Aorta (tissue), 5 donors: ENCODE results near the gene UGT2B15. TPM values are rescaled to one million over a fixed set of nuclear protein-coding genes. Genes with fewer than 3 reads are reported as not detected.
"Not testable (repeated sequence)": the region's sequence is repeated elsewhere in the genome, so short reads cannot be mapped to it uniquely, and the experiment has no call there.

Source experiments
- ATAC-seq: fragments of 200-7000 bp; cut with Tn5 transposase; one replicate; pipeline ENCODE4 v1.9.1; 2022; ENCODE audit warnings: moderate library complexity; ENCODE audit not compliant: low FRiP score
- DNase-seq, 2 donors: peaks; one replicate each; pipeline ENCODE4 v3.0.0-alpha.2; 2020
- H3K27ac ChIP-seq, 2 donors: one replicate each; pipeline ENCODE4 v1.5.1; 2013; ENCODE audit warnings: low read length in 2 of 2, mild to moderate bottlenecking in 2 of 2, moderate library complexity in 2 of 2, control low read depth in 1 of 2, inconsistent platforms in 1 of 2, low read depth in 1 of 2
- H3K27me3 ChIP-seq, 2 donors: one replicate each; pipeline ENCODE4 v1.6.1; 2013; ENCODE audit warnings: control low read depth in 1 of 2, low read length in 1 of 2, mild to moderate bottlenecking in 1 of 2, moderate library complexity in 1 of 2; ENCODE audit not compliant: insufficient read depth in 2 of 2, control insufficient read depth in 1 of 2
- H3K36me3 ChIP-seq, 2 donors: one replicate each; pipeline ENCODE4 v1.6.1; 2013; ENCODE audit warnings: control low read depth in 1 of 2, low read length in 1 of 2, mild to moderate bottlenecking in 1 of 2; ENCODE audit not compliant: insufficient read depth in 2 of 2, control insufficient read depth in 1 of 2
- H3K4me1 ChIP-seq, 2 donors: one replicate each; pipeline ENCODE4 v1.6.1; 2013; ENCODE audit warnings: low read length in 2 of 2, control low read depth in 1 of 2, mild to moderate bottlenecking in 1 of 2, moderate library complexity in 1 of 2; ENCODE audit not compliant: insufficient read depth in 2 of 2, control insufficient read depth in 1 of 2
- H3K4me3 ChIP-seq, 2 donors: one replicate each; pipeline ENCODE4 v1.5.1; 2013; ENCODE audit warnings: low read length in 2 of 2, control low read depth in 1 of 2, mild to moderate bottlenecking in 1 of 2
- H3K9me3 ChIP-seq: one replicate; pipeline ENCODE4 v1.6.1; 2013; ENCODE audit warnings: mild to moderate bottlenecking, low read length; ENCODE audit not compliant: control insufficient read depth
- WGBS, 2 donors: extraction: QIAGEN DNeasy Blood & Tissue Kit; methylation state at CpG; one replicate each; pipeline ENCODE4 v1.1.7; 2013; 5-methylcytosine and 5-hydroxymethylcytosine counted together
- intact Hi-C, 2 donors: fragments of 100-400 bp; cut with DNase I; formaldehyde crosslinking; loops; one replicate each; pipeline versions ENCODE4 v1.14.2 to v1.15.0; 2022
- polyA plus RNA-seq, 2 donors: library from polyadenylated mRNA; stranded (reverse); fragments of 200-250 nt; gene quantifications; one replicate each; pipeline ENCODE4 v1.2.3, GENCODE V29; 2013
- total RNA-seq, 2 donors: library from RNA; stranded (reverse); fragmentation: NEBNext Ultra II Directional; extraction: Animal tissue kit (Norgen Biotek cat#: 25700); gene quantifications; one replicate each; pipeline ENCODE4 v1.2.1, GENCODE V29; 2021
- donor health status: healthy with polysubstance abuse.
- donor health status: Bipolar disorder and iron deficiency.
- donor health status: DM: no; HTN: no; CAD: no.
- donor health status: DM: no; HTN: no; CAD: no.
- donor health status: DM: yes; HTN: yes; CAD: no.

UGT2B15 gene
- total and polyA plus RNA-seq, 4 donors: 0.75 TPM; not detected in 3

- H3K9me3 ChIP-seq, DNase-seq, ATAC-seq, H3K27ac ChIP-seq, H3K4me1 ChIP-seq, intact Hi-C loops, H3K4me3 ChIP-seq, H3K36me3 ChIP-seq, H3K27me3 ChIP-seq: not testable (repeated sequence)
- 93% methylated on average over 2 of the region's 2 CpGs; no CpG with 5 or more reads in 1 of the 2 donors for WGBS, 2 donors
Measured at GRCh38 chr4:68622731-68623130, 47.7 kb downstream of the UGT2B15 start.

DNA sequence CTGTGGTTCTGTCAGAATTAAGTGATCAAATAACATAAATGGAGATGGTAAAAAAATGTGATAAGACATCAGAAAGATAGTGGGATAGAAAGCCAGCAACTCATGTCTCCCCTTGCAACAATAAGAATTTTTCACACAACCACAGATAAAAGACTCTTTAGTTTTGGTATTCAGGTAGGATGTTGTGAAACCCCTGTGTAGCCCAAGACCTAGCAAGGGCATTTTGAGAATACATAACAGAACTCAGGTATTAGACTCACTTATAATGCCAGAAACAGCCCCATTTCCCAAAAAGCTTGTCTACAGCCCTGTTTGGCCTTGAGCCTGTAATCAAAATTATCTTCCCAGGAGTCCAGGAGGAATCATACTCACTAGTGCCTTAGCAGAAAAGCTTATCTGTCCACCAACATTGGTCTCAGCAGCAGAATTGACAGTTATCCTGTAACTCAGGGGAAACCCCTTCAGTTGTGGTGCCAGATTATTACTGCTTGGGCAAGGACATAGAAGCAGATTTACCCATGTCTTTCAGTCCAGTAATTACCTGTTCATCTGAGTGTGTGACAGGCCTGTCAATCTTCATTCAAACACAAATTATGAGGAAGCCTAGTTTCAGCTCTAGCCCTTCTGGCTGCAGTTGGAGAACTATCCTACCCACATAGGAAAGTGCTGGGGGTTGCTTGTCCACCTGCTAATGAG, 53.3 kb downstream of the UGT2B15 start:
- Histone ChIP-seq H3K9me3 (no peaks in the 10 kb centered on the region), H3K27ac (no peak overlapping the region), H3K4me3 (no peak overlapping the region), H3K27me3 (no peaks in the 10 kb centered on the region), H3K36me3 (no peaks in the 10 kb centered on the region), H3K4me1 (no peaks in the 10 kb centered on the region)
- no peak for DNase-seq
- intact Hi-C loops: no loop called here
- ATAC-seq: no peak

- DNase-seq (no peak), ATAC-seq (no peak)
- Histone ChIP-seq H3K9me3 (no peaks in the 10 kb centered on the region), H3K27ac (no peak overlapping the region), H3K36me3 (no peaks in the 10 kb centered on the region), H3K4me1 (no peaks in the 10 kb centered on the region), H3K27me3 (no peaks in the 10 kb centered on the region), H3K4me3 (no peak overlapping the region)
- WGBS, 2 donors: 79% methylated on average over 11 of the region's 11 CpGs; no CpG with 5 or more reads in 1 of the 2 donors
- intact Hi-C loops: no loop called here
Measured at GRCh38 chr4:68615699-68616422, 54.6 kb downstream of the UGT2B15 start.

- ATAC-seq: no peak
- 40% methylated on average over 1 of the region's 1 CpG; no CpG with 5 or more reads in 1 of the 2 donors for WGBS, 2 donors
- intact Hi-C loops: no loop called here
- no peaks in the 10 kb centered on the region for H3K4me1 ChIP-seq
- H3K4me3 ChIP-seq: no peak overlapping the region
- no peaks in the 10 kb centered on the region for H3K36me3 ChIP-seq
- DNase-seq: no peak
- H3K27me3 ChIP-seq: no peaks in the 10 kb centered on the region
- no peaks in the 10 kb centered on the region for H3K9me3 ChIP-seq
- no peak overlapping the region for H3K27ac ChIP-seq
Measured at GRCh38 chr4:68613752-68614151, 56.7 kb downstream of the UGT2B15 start.

DNA sequence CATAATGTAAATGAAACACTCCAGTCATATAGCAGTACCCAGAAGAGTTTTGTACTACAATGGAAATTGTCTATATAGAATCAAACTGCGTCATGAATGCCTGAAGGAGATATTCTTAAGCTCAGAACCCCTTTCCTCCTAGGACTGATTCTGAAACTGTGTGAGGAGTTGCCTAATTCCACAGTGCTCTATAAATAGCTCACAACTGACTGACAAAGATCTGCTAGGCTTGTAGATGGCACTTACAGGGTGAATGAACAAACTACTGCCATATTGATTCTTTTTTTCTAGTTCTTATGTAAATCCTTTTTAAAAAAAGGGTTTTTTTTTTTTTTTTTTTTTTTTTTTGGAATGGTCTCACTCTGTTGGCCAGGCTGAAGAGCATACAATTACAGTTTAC, 64.2 kb downstream of the UGT2B15 start:
- no peak for DNase-seq
- no peak for ATAC-seq
- Histone ChIP-seq H3K27me3 (no peaks in the 10 kb centered on the region), H3K4me1 (no peaks in the 10 kb centered on the region), H3K4me3 (no peak overlapping the region), H3K36me3 (no peaks in the 10 kb centered on the region), H3K27ac (no peak overlapping the region), H3K9me3 (no peaks in the 10 kb centered on the region)
- WGBS, 2 donors: 74% methylated on average over 1 of the region's 1 CpG; no CpG with 5 or more reads in 1 of the 2 donors
- intact Hi-C loops: no loop called here

DNA sequence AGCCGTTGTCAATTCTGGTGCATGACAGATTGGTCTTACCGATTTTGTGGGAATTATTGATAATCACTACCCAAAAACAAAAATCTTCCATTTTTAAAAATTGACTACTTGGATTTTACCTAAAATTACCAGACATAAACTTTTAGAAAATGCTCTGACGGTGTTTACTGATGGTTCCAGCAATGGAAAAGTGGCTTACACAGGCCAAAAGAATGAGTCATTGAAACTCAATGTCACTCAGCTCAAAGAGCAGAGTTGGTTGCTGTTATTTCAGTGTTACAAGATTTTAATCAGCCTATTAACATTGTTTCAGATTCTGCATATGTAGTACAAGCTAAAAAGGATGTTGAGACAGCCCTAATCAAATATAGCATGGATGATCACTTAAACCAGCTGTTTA, 71.3 kb downstream of the UGT2B15 start:
- no peaks in the 10 kb centered on the region for H3K36me3 ChIP-seq
- H3K4me3 ChIP-seq: no peak overlapping the region
- DNase-seq (no peak), ATAC-seq (no peak)
- H3K27ac ChIP-seq: no peak overlapping the region
- H3K9me3 ChIP-seq: no peaks in the 10 kb centered on the region
- no peaks in the 10 kb centered on the region for H3K27me3 ChIP-seq
- intact Hi-C loops: no loop called here
- 77% methylated on average over 3 of the region's 3 CpGs; no CpG with 5 or more reads in 1 of the 2 donors for WGBS, 2 donors
- no peaks in the 10 kb centered on the region for H3K4me1 ChIP-seq

DNA sequence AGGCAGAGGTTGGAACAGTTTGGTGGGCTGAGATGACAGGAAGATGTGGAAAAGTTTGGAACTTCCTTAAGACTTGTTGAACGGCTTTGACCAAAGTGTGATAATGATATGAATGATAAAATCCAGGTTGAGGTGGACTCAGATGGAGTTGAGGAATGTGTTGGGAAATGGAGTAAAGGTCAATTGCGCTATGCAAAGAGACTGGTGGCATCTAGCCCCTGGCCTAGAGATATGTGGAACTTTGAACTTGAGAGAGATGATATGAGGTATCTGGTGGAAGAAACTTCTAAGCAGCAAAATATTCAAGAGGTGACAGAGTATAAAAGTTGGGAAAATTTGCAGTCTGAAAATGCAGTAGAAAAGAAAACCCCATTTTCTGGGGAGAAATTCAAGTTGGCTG, 73.0 kb downstream of the UGT2B15 start:
- no peak for DNase-seq
- Histone ChIP-seq H3K4me1 (no peaks in the 10 kb centered on the region), H3K9me3 (no peaks in the 10 kb centered on the region), H3K27ac (no peak overlapping the region), H3K36me3 (no peaks in the 10 kb centered on the region), H3K4me3 (no peak overlapping the region), H3K27me3 (no peaks in the 10 kb centered on the region)
- ATAC-seq: no peak
- 85% methylated on average over 2 of the region's 2 CpGs; no CpG with 5 or more reads in 1 of the 2 donors for WGBS, 2 donors
- intact Hi-C loops: no loop called here
